WERI-Rb-1 (cell line): ENCODE measurements around the gene SFTA2.
A peak's percentile ranks its signal among the peaks of the same experiment; 100 is the strongest.
"Not testable (repeated sequence)": the region's sequence is repeated elsewhere in the genome, so short reads cannot be mapped to it uniquely, and the experiment has no call there.

Experiments
- DNase-seq: peaks from one replicate; pipeline ENCODE4 v3.0.0-alpha.2; 2020
- H3K27ac ChIP-seq: fragments of 250-450 bp; sonication (Bioruptor Pico); 2 replicates; pipeline ENCODE4 v1.5.1; 2020; ENCODE audit warnings: mild to moderate bottlenecking, moderate library complexity
- H3K27me3 ChIP-seq: fragments of 250-450 bp; sonication (Bioruptor Pico); 2 replicates; pipeline ENCODE4 v1.5.1; 2021; ENCODE audit warnings: mild to moderate bottlenecking, low read depth, moderate library complexity; ENCODE audit not compliant: insufficient read depth, severe bottlenecking
- H3K36me3 ChIP-seq: fragments of 250-450 bp; sonication (Bioruptor Pico); 2 replicates; pipeline ENCODE4 v1.5.1; 2020; ENCODE audit warnings: mild to moderate bottlenecking, moderate library complexity
- H3K4me3 ChIP-seq: 2 replicates; pipeline ENCODE4 v1.5.1; 2011; ENCODE audit warnings: low read depth, mild to moderate bottlenecking, control low read depth, low read length
- H3K9me3 ChIP-seq: fragments of 250-450 bp; sonication (Bioruptor Pico); 2 replicates; pipeline ENCODE4 v1.5.1; 2021; ENCODE audit warnings: mild to moderate bottlenecking, moderate library complexity; ENCODE audit not compliant: severe bottlenecking
- CTCF ChIP-seq: IDR thresholded peaks from 2 replicates; pipeline ENCODE4 v1.5.1; 2011; ENCODE audit warnings: low read depth, mild to moderate bottlenecking, control low read depth, inconsistent platforms, low read length

The SFTA2 gene

DNA sequence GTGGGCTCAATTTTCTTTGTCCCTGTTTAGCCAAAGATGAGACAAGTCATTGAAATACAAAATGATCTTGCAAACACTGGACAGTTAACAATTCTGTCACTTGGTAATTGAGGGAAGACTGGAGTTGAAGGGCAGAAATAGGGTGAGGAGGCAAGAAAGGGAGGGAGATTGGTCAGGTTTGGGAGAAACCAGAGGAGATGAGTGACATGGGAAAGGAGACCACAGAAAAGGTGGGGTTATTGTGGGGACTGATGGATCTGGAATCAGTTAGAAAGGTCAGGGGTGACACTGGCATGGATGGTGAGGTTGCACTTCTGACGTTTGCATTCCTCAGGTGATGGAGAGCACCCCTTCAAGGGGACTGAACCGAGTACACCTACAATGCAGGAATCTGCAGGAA, 23.3 kb downstream of the SFTA2 start:
- H3K36me3 ChIP-seq = peaks cover 46% of the 10 kb centered on the region
- peak overlapping the region; percentile 94 for H3K4me3 ChIP-seq
- peak overlapping the region; percentile 72 for H3K27ac ChIP-seq
- no peak for TF ChIP-seq CTCF
- no peaks in the 10 kb centered on the region for H3K27me3 ChIP-seq
- DNase-seq = no peak
- no peaks in the 10 kb centered on the region for H3K9me3 ChIP-seq

DNA sequence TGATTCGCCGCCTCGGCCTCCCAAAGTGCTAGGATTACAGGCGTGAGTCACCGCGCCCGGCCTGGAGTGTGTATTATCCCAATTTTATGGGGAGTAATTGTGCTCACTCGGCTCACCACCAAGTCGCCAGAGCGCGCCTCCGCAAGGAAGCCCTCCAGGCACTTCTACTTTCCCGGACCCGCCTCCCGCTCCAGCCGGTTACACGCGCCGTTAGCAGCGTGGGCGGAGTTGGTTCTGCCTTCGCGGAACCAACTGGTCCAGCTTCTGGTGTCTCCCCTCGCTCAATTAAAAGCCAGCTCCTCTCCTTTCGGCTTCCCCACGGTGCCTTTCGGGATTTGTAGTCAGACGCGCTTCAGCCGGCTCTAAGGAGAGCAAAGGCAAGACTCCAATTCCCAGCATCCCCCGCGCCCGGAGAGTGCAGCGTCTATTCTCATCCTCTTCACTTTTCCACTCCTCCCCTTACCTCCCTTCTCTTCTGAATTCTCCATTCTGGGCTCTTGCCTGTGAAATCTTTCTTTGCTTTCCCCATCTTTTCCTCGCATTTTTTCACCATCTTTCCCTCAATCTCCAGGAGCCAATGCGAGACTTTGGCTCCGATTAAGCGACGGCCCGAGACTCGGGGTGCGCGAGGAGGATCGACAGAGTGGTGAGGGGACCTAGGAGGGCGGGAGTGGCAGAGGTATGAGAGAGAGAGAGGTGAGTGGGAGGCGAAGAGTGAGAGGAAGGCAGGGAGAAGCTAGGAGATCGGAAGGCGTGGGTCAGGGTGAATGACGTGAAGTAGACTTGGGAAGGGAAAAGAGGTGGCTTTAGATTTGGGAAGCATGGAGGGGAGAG, 24.0 kb downstream of the SFTA2 start, which contains the start of gene GTF2H4:
Gene GTF2H4, plus strand, starts transcription at position 450 of the 834 bp plus-strand sequence.
- no peaks in the 10 kb centered on the region for H3K9me3 ChIP-seq
- H3K4me3 ChIP-seq = peak within 1 kb of the TSS; percentile 94
- H3K27me3 ChIP-seq = no peaks in the 10 kb centered on the region
- peak within 1 kb of the TSS; percentile 72 for H3K27ac ChIP-seq
- DNase-seq = peak; percentile 100
- peak; percentile 5; the same call in 1 of the 2 replicates for TF ChIP-seq CTCF
- H3K36me3 ChIP-seq = peaks cover 39% of the 10 kb centered on the region

GRCh38 chr6:30907290-30907757, 24.6 kb downstream of the SFTA2 start:
- H3K27me3 ChIP-seq, H3K9me3 ChIP-seq, DNase-seq: not testable (repeated sequence)
- H3K4me3 ChIP-seq = peak overlapping the region; percentile 94
- H3K27ac ChIP-seq = peak overlapping the region; percentile 35
- peaks cover 32% of the 10 kb centered on the region for H3K36me3 ChIP-seq

DNA sequence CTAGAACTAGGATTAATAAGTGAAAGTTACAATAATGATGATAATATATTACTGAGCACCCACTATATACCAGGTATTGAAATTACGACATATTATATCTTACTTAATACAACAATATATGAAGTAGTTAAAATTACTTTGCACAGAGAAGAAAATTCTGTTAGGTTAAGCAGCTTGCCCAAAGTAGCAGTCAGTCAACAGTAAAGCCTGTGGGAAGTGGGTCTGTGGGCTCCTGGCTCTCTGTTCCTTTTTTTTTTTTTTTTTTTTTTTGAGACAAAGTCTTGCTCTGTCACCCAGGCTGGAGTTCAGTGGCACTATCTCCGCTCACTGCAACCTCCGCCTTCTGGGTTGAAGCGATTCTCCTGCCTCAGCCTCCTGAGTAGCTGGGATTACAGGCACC, 28.7 kb downstream of the SFTA2 start:
- H3K4me3 ChIP-seq = no peak overlapping the region
- no peaks in the 10 kb centered on the region for H3K9me3 ChIP-seq
- no peaks in the 10 kb centered on the region for H3K27me3 ChIP-seq
- DNase-seq = no peak
- no peak for TF ChIP-seq CTCF
- peaks cover 25% of the 10 kb centered on the region for H3K36me3 ChIP-seq
- H3K27ac ChIP-seq = no peak overlapping the region

GRCh38 chr6:30902709-30903108, 29.3 kb downstream of the SFTA2 start:
- Histone ChIP-seq H3K27ac (no peak overlapping the region), H3K36me3 (peaks cover 28% of the 10 kb centered on the region), H3K4me3 (no peak overlapping the region), H3K9me3 (no peaks in the 10 kb centered on the region), H3K27me3 (no peaks in the 10 kb centered on the region)
- DNase-seq = no peak
- no peak for TF ChIP-seq CTCF

DNA sequence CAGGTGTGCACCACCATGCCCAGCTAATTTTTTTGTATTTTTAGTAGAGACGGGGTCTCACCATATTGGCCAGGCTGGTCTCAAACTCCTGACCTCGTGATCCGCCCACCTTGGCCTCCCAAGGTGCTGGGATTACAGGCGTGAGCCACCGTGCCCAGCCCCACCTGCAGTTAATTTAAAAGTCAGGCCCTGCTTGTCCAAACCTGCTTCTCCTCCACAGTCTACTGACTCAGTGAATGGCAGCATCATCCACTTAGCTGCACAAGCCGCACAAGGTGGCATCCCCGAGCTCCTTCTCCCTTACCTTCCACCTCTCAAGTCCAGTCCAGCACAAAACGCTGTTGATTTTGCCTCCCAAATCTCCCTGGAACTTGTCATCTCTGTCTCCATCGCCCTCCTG, 29.8 kb downstream of the SFTA2 start:
- not testable (repeated sequence) for H3K4me3 ChIP-seq, H3K27ac ChIP-seq, DNase-seq, H3K27me3 ChIP-seq, H3K9me3 ChIP-seq
- H3K36me3 ChIP-seq = peaks cover 33% of the 10 kb centered on the region
